DND-41 (cell line): Measurements from ENCODE around the gene HRH4.

Source experiments
- ATAC-seq: fragments of 200-7000 bp; cut with Tn5 transposase; 3 replicates; pipeline ENCODE4 v1.9.1; 2021; ENCODE audit warnings: low read depth; ENCODE audit not compliant: insufficient read depth
- DNase-seq: peaks from one replicate; pipeline ENCODE4 v3.0.0-alpha.2; 2020
- H2AFZ ChIP-seq: 2 replicates; pipeline ENCODE4 v1.6.0; 2012; ENCODE audit warnings: low read depth, low read length
- H3K27ac ChIP-seq: 2 replicates; pipeline ENCODE4 v1.5.1; 2012; ENCODE audit warnings: low read length, inconsistent platforms
- H3K27me3 ChIP-seq: fragments of 200-600 bp; sonication (generic); 2 replicates; pipeline ENCODE4 v1.6.0; 2012; ENCODE audit warnings: low read length, mild to moderate bottlenecking, inconsistent platforms; ENCODE audit not compliant: insufficient read depth, poor library complexity
- H3K36me3 ChIP-seq: 2 replicates; pipeline ENCODE4 v1.5.1; 2012; ENCODE audit warnings: low read length, inconsistent platforms; ENCODE audit not compliant: insufficient read depth
- H3K4me1 ChIP-seq: 2 replicates; pipeline ENCODE4 v1.5.1; 2012; ENCODE audit warnings: mild to moderate bottlenecking, low read length; ENCODE audit not compliant: insufficient read depth
- H3K4me2 ChIP-seq: 2 replicates; pipeline ENCODE4 v1.6.0; 2012; ENCODE audit warnings: mild to moderate bottlenecking, moderate library complexity, low read length, inconsistent platforms; ENCODE audit not compliant: insufficient read depth
- H3K4me3 ChIP-seq, 2 experiments: fragments of 200-600 bp in 1 of 2; shearing (Covaris generic) in 1 of 2; 2 replicates each; pipeline ENCODE4 v1.5.1; 2012 to 2016; ENCODE audit warnings: inconsistent platforms in 2 of 2, low read length in 2 of 2, mild to moderate bottlenecking in 2 of 2, low read depth in 1 of 2, moderate library complexity in 1 of 2
- H3K79me2 ChIP-seq: 2 replicates; pipeline ENCODE4 v1.6.0; 2012; ENCODE audit warnings: low read length, inconsistent platforms; ENCODE audit not compliant: insufficient read depth
- H3K9ac ChIP-seq: 2 replicates; pipeline ENCODE4 v1.6.0; 2012; ENCODE audit warnings: low read depth, mild to moderate bottlenecking, inconsistent platforms, low read length, moderate library complexity
- H3K9me3 ChIP-seq: 2 replicates; pipeline ENCODE4 v1.5.1; 2012; ENCODE audit warnings: low read length, moderate library complexity, mild to moderate bottlenecking, inconsistent platforms; ENCODE audit not compliant: insufficient read depth, severe bottlenecking
- H4K20me1 ChIP-seq: 2 replicates; pipeline ENCODE4 v1.6.0; 2012; ENCODE audit warnings: low read length; ENCODE audit not compliant: insufficient read depth
- EZH2 ChIP-seq: IDR thresholded peaks from 3 replicates; pipeline ENCODE4 v1.6.1; 2012; ENCODE audit warnings: borderline replicate concordance, low read depth, mild to moderate bottlenecking, moderate library complexity, low read length, inconsistent platforms; ENCODE audit not compliant: severe bottlenecking
- TF ChIP-seq, protein P1 (sequence below): IDR thresholded peaks from 2 replicates; pipeline ENCODE4 v1.5.1; 2012; ENCODE audit warnings: borderline replicate concordance, low read length, moderate library complexity, mild to moderate bottlenecking; ENCODE audit not compliant: poor library complexity, severe bottlenecking; ENCODE audit errors: extremely low read depth

HRH4 gene

DNA sequence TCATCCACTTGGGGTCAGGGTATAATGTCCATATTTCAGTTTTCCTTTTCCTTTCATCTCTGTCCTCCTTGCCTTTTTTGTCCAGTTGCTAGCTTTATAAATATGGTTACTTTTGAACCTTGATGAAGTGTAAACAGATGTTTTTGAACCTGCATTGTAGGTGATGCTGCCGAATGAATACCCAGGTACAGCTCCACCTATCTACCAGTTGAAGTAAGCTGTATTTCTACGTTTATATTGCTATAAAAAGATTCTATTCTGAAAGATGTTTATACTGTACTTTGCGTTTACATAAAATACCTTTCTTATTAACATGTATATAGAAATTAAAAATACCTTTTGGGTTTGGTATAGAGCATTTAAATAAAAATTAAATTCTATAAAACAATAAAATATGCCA, 31.7 kb upstream of the HRH4 start:
- H3K4me3 ChIP-seq, result no peak overlapping the region
- TF ChIP-seq EZH2, result no peak
- TF ChIP-seq, protein P1, sequence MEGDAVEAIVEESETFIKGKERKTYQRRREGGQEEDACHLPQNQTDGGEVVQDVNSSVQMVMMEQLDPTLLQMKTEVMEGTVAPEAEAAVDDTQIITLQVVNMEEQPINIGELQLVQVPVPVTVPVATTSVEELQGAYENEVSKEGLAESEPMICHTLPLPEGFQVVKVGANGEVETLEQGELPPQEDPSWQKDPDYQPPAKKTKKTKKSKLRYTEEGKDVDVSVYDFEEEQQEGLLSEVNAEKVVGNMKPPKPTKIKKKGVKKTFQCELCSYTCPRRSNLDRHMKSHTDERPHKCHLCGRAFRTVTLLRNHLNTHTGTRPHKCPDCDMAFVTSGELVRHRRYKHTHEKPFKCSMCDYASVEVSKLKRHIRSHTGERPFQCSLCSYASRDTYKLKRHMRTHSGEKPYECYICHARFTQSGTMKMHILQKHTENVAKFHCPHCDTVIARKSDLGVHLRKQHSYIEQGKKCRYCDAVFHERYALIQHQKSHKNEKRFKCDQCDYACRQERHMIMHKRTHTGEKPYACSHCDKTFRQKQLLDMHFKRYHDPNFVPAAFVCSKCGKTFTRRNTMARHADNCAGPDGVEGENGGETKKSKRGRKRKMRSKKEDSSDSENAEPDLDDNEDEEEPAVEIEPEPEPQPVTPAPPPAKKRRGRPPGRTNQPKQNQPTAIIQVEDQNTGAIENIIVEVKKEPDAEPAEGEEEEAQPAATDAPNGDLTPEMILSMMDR, result no peak
- H4K20me1 ChIP-seq, result no peaks in the 10 kb centered on the region
- H3K36me3 ChIP-seq, result no peaks in the 10 kb centered on the region
- H2AFZ ChIP-seq, result no peak overlapping the region
- H3K27ac ChIP-seq, result no peak overlapping the region
- DNase-seq (no peak), ATAC-seq (no peak)
- H3K4me1 ChIP-seq, result no peaks in the 10 kb centered on the region
- H3K9me3 ChIP-seq, result no peaks in the 10 kb centered on the region
- H3K79me2 ChIP-seq, result no peaks in the 10 kb centered on the region
- H3K27me3 ChIP-seq, result no peaks in the 10 kb centered on the region
- H3K9ac ChIP-seq, result no peak overlapping the region
- no peak overlapping the region for H3K4me2 ChIP-seq

DNA sequence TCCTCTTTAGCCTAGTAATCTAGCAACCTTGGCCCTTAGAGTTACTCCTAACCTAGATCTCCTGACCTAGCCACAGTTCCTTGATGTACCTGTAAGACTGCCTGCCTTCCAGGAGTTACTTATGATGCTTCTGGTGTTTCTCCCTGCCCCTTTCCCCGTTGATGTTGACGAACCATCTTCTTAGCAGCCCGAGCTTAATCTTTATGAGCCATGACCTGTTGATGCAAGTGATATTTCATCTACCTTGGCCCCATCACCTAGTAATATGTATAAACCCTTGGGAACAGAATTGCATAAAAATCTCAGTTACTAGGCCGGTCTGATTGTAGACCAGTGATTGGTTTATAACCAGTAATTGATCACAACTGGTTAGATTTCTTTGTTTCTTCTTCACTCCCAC, 31.2 kb upstream of the HRH4 start:
- no peaks in the 10 kb centered on the region for H3K9me3 ChIP-seq
- no peaks in the 10 kb centered on the region for H3K4me1 ChIP-seq
- H3K4me2 ChIP-seq, result no peak overlapping the region
- no peak overlapping the region for H3K27ac ChIP-seq
- H3K27me3 ChIP-seq, result no peaks in the 10 kb centered on the region
- H3K79me2 ChIP-seq, result no peaks in the 10 kb centered on the region
- H3K4me3 ChIP-seq, result no peak overlapping the region
- H3K36me3 ChIP-seq, result no peaks in the 10 kb centered on the region
- no peak overlapping the region for H3K9ac ChIP-seq
- TF ChIP-seq, protein P1, result no peak
- TF ChIP-seq EZH2, result no peak
- ATAC-seq, result no peak
- DNase-seq, result no peak
- H4K20me1 ChIP-seq, result no peaks in the 10 kb centered on the region
- no peak overlapping the region for H2AFZ ChIP-seq

GRCh38 chr18:24432618-24433017, 27.8 kb upstream of the HRH4 start:
- H3K4me1 ChIP-seq, result no peaks in the 10 kb centered on the region
- no peak overlapping the region for H3K9ac ChIP-seq
- no peak overlapping the region for H3K4me2 ChIP-seq
- no peak overlapping the region for H2AFZ ChIP-seq
- no peak for ATAC-seq
- no peaks in the 10 kb centered on the region for H3K27me3 ChIP-seq
- TF ChIP-seq, protein P1, result no peak
- no peak for TF ChIP-seq EZH2
- H3K4me3 ChIP-seq, result no peak overlapping the region
- H3K36me3 ChIP-seq, result no peaks in the 10 kb centered on the region
- no peaks in the 10 kb centered on the region for H4K20me1 ChIP-seq
- DNase-seq, result no peak
- H3K27ac ChIP-seq, result no peak overlapping the region
- H3K79me2 ChIP-seq, result no peaks in the 10 kb centered on the region
- H3K9me3 ChIP-seq, result no peaks in the 10 kb centered on the region

GRCh38 chr18:24436939-24437338, 23.5 kb upstream of the HRH4 start:
- TF ChIP-seq, protein P1, result no peak
- TF ChIP-seq EZH2, result no peak
- Histone ChIP-seq H4K20me1 (no peaks in the 10 kb centered on the region), H3K9me3 (no peaks in the 10 kb centered on the region), H3K36me3 (no peaks in the 10 kb centered on the region), H3K27ac (no peak overlapping the region), H2AFZ (no peak overlapping the region), H3K79me2 (no peaks in the 10 kb centered on the region), H3K4me1 (no peaks in the 10 kb centered on the region), H3K9ac (no peak overlapping the region), H3K4me2 (no peak overlapping the region), H3K4me3 (no peak overlapping the region), H3K27me3 (no peaks in the 10 kb centered on the region)
- no peak for ATAC-seq
- DNase-seq, result no peak
